ENCODE measurements around the gene MCEMP1.

GRCh38 chr19:7652061-7652641, 24.7 kb upstream of the MCEMP1 start:
- TF ChIP-seq CTCF (IDR thresholded peaks at IDR 0.05; ENCODE audit: insufficient read depth, low read depth, low read length) (peak; percentile 97), EZH2 (IDR thresholded peaks at IDR 0.05; ENCODE audit: insufficient read depth, low read length) (no peak)

Data from astrocyte (in vitro differentiated cells and primary cell).